Ishikawa (cell line): Measurements from ENCODE around the gene RGS9.

ENCODE experiments used
- CEBPB ChIP-seq: IDR thresholded peaks from 2 replicates; pipeline ENCODE4 v1.6.1; 2012
- CREB1 ChIP-seq: IDR thresholded peaks from 2 replicates; pipeline ENCODE4 v1.6.1; 2012; ENCODE audit warnings: low read depth
- EGR1 ChIP-seq: IDR thresholded peaks from 2 replicates; pipeline ENCODE4 v1.6.1; 2012
- EP300 ChIP-seq: IDR thresholded peaks from 2 replicates; pipeline ENCODE4 v1.6.1; 2012; ENCODE audit warnings: borderline replicate concordance
- FOXM1 ChIP-seq: IDR thresholded peaks from 2 replicates; pipeline ENCODE4 v1.6.1; 2012; ENCODE audit warnings: low read depth, borderline replicate concordance
- MAX ChIP-seq: IDR thresholded peaks from 2 replicates; pipeline ENCODE4 v1.6.1; 2012
- NFIC ChIP-seq: IDR thresholded peaks from 2 replicates; pipeline ENCODE4 v1.6.1; 2012
- RAD21 ChIP-seq: IDR thresholded peaks from 2 replicates; pipeline ENCODE4 v1.6.1; 2012; ENCODE audit warnings: low read depth
- TAF1 ChIP-seq: IDR thresholded peaks from 2 replicates; pipeline ENCODE4 v1.6.1; 2012; ENCODE audit warnings: low read depth, mild to moderate bottlenecking
- TCF12 ChIP-seq: IDR thresholded peaks from 2 replicates; pipeline ENCODE4 v1.6.1; 2012; ENCODE audit warnings: low read depth
- TEAD4 ChIP-seq: IDR thresholded peaks from 2 replicates; pipeline ENCODE4 v1.6.1; 2012
- YY1 ChIP-seq: IDR thresholded peaks from 2 replicates; pipeline ENCODE4 v1.6.1; 2012; ENCODE audit warnings: low read depth
- ZBTB7A ChIP-seq: IDR thresholded peaks from 2 replicates; pipeline ENCODE4 v1.6.1; 2012; ENCODE audit warnings: low read depth
- TF ChIP-seq, protein P1 (sequence below): IDR thresholded peaks from 2 replicates; pipeline ENCODE4 v1.6.1; 2012; ENCODE audit warnings: low read depth, mild to moderate bottlenecking
- TF ChIP-seq, protein P2 (sequence below): IDR thresholded peaks from 2 replicates; pipeline ENCODE4 v1.6.1; 2012

Gene RGS9

DNA sequence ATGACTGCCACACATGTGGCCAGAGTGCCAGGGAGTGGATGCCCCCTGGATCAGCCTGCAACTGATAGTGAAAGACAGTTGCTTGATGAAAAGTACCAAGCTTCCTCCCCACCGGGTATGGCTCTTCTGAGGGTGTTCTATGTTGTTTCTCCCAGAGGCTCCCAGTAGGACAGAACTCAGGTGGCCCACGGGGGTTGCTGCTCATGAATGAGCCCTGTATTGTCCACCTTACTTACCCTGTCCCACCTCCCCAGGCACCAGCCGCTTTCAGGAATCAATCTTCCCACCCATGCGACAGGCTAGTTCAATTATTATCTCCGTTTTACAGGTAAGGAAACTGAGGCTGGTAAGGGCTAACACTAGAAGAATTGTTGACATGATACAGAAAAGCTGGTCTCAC lies 34.9 kb upstream of the RGS9 start:
- TF ChIP-seq YY1, result no peak
- no peak for TF ChIP-seq FOXM1
- TF ChIP-seq ZBTB7A, result no peak
- no peak for TF ChIP-seq EP300
- no peak for TF ChIP-seq NFIC
- TF ChIP-seq TAF1, result no peak
- no peak for TF ChIP-seq TCF12
- no peak for TF ChIP-seq TEAD4
- TF ChIP-seq RAD21, result no peak
- no peak for TF ChIP-seq MAX
- no peak for TF ChIP-seq EGR1
- TF ChIP-seq, protein P1, sequence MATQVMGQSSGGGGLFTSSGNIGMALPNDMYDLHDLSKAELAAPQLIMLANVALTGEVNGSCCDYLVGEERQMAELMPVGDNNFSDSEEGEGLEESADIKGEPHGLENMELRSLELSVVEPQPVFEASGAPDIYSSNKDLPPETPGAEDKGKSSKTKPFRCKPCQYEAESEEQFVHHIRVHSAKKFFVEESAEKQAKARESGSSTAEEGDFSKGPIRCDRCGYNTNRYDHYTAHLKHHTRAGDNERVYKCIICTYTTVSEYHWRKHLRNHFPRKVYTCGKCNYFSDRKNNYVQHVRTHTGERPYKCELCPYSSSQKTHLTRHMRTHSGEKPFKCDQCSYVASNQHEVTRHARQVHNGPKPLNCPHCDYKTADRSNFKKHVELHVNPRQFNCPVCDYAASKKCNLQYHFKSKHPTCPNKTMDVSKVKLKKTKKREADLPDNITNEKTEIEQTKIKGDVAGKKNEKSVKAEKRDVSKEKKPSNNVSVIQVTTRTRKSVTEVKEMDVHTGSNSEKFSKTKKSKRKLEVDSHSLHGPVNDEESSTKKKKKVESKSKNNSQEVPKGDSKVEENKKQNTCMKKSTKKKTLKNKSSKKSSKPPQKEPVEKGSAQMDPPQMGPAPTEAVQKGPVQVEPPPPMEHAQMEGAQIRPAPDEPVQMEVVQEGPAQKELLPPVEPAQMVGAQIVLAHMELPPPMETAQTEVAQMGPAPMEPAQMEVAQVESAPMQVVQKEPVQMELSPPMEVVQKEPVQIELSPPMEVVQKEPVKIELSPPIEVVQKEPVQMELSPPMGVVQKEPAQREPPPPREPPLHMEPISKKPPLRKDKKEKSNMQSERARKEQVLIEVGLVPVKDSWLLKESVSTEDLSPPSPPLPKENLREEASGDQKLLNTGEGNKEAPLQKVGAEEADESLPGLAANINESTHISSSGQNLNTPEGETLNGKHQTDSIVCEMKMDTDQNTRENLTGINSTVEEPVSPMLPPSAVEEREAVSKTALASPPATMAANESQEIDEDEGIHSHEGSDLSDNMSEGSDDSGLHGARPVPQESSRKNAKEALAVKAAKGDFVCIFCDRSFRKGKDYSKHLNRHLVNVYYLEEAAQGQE, result no peak

- TF ChIP-seq MAX, result no peak
- TF ChIP-seq, protein P1, result no peak
- no peak for TF ChIP-seq YY1
- TF ChIP-seq NFIC, result no peak
- TF ChIP-seq EGR1, result no peak
- TF ChIP-seq TEAD4, result no peak
- TF ChIP-seq CEBPB, result no peak
These were observed 34.4 kb upstream of the RGS9 start for GRCh38 chr17:65102788-65103187.

DNA sequence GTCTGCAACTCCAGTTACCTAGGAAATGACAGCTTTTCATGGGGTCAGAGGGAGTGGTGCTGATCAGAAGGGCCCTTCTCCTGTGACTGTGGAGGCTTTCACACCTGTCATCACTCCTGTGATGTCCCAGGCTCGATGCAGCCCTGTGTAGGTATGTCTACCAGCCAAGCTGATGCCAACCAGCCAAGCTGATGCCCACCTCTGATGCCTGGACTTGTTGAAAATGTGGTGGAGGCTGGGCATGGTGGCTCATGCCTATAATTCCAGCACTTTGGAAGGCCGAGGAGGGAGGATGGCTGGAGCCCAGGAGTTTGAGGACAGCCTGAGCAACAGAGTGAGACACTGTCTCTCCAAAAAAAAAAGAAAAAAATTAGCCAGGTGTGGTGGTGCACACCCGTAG lies 33.7 kb upstream of the RGS9 start:
- TF ChIP-seq ZBTB7A (no peak), NFIC (no peak), TAF1 (no peak), EGR1 (no peak), YY1 (no peak), CEBPB (no peak), CREB1 (no peak)
- TF ChIP-seq, protein P1, result no peak

DNA sequence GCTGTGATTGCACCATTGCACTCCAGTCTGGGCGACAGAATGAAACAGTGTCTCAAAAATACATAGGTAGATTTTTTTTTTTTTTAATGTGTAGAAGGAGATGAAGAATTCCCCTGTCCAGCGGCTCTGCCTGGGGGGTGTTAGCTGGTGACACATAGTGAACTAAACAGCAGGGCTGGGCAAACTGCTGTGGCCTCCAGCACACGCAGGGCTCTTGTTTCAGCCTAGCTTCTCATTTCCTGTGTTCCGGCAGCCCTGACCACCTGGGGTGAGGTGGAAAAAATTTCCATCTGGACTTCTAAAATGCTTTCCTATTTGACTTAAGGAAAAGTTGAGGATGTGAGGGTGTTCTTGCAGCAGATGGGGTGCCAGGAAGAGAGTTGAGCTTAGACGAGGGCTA lies 33.3 kb upstream of the RGS9 start:
- TF ChIP-seq TAF1 (no peak), NFIC (peak; percentile 57), TCF12 (peak; percentile 67), TEAD4 (no peak), MAX (peak; percentile 24; the same call in 1 of the 2 replicates), YY1 (no peak), RAD21 (peak; percentile 3; the same call in 1 of the 2 replicates), ZBTB7A (no peak), EP300 (peak; percentile 69; the same call in 1 of the 2 replicates), CREB1 (no peak)
- TF ChIP-seq, protein P1, result no peak
- TF ChIP-seq, protein P2, sequence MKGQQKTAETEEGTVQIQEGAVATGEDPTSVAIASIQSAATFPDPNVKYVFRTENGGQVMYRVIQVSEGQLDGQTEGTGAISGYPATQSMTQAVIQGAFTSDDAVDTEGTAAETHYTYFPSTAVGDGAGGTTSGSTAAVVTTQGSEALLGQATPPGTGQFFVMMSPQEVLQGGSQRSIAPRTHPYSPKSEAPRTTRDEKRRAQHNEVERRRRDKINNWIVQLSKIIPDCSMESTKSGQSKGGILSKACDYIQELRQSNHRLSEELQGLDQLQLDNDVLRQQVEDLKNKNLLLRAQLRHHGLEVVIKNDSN, result no peak
